Measurements from ENCODE around the gene DGCR8. TPM values are rescaled to one million over a fixed set of nuclear protein-coding genes. Genes with fewer than 3 reads are reported as not detected.

The DGCR8 gene
- total RNA-seq, 1 donor from 2014 or later = 29.1 TPM

GRCh38 chr22:20135806-20136602 is 56.0 kb downstream of the DGCR8 start:
- Histone ChIP-seq H3K9me3 (ENCODE audit: low read depth) (no peaks in the 10 kb centered on the region), H3K27me3 (no peaks in the 10 kb centered on the region), H3K4me2 (no peak overlapping the region), H3K9ac (no peak overlapping the region), H4K20me1 (ENCODE audit: low read depth) (peaks cover 70% of the 10 kb centered on the region), H3K4me3 (no peak overlapping the region), H3K4me1 (peaks cover 8% of the 10 kb centered on the region), H2AFZ (replicated peaks) (no peak overlapping the region), H3K36me3 (no peaks in the 10 kb centered on the region), H3F3A (ENCODE audit: low read depth) (peaks cover 3% of the 10 kb centered on the region), H3K27ac (no peak overlapping the region), H3K79me2 (ENCODE audit: low read depth) (peaks cover 14% of the 10 kb centered on the region)
- DNase-seq (ENCODE audit: low spot score) = no peak
- no peaks in the 10 kb centered on the region for H3K36me3 Mint-ChIP-seq
- no peak overlapping the region for H3K27ac Mint-ChIP-seq
- H3K9me3 Mint-ChIP-seq = no peaks in the 10 kb centered on the region
- peaks cover 2% of the 10 kb centered on the region for H3K27me3 Mint-ChIP-seq (ENCODE audit: insufficient read depth, low read depth)
- no peak overlapping the region for H3K4me3 Mint-ChIP-seq
- no peak for TF ChIP-seq EZH2 (IDR thresholded peaks at IDR 0.05)
- no peak for TF ChIP-seq EZH2phosphoT487 (IDR thresholded peaks at IDR 0.05)
- TF ChIP-seq CTCF (IDR thresholded peaks at IDR 0.05) = no peak
- peaks cover 12% of the 10 kb centered on the region for H3K4me1 Mint-ChIP-seq

GRCh38 chr22:20136603-20136873 is 56.5 kb downstream of the DGCR8 start:
- no peak overlapping the region for H2AFZ ChIP-seq (replicated peaks)
- H4K20me1 ChIP-seq (ENCODE audit: low read depth) = peaks cover 70% of the 10 kb centered on the region
- H3K27me3 Mint-ChIP-seq (ENCODE audit: insufficient read depth, low read depth) = peaks cover 2% of the 10 kb centered on the region
- H3K36me3 ChIP-seq = no peaks in the 10 kb centered on the region
- no peak overlapping the region for H3K9ac ChIP-seq
- H3K4me3 Mint-ChIP-seq = no peak overlapping the region
- H3K27ac Mint-ChIP-seq = no peak overlapping the region
- no peak overlapping the region for H3K27ac ChIP-seq
- no peak overlapping the region for H3K4me2 ChIP-seq
- no peaks in the 10 kb centered on the region for H3K36me3 Mint-ChIP-seq
- H3K27me3 ChIP-seq = no peaks in the 10 kb centered on the region
- H3K79me2 ChIP-seq (ENCODE audit: low read depth) = peaks cover 14% of the 10 kb centered on the region
- no peak overlapping the region for H3K4me3 ChIP-seq
- H3K9me3 Mint-ChIP-seq = no peaks in the 10 kb centered on the region
- peaks cover 8% of the 10 kb centered on the region for H3K4me1 ChIP-seq
- H3K4me1 Mint-ChIP-seq = peaks cover 12% of the 10 kb centered on the region
- no peaks in the 10 kb centered on the region for H3F3A ChIP-seq (ENCODE audit: low read depth)
- TF ChIP-seq EZH2phosphoT487 (IDR thresholded peaks at IDR 0.05) (no peak), EZH2 (IDR thresholded peaks at IDR 0.05) (no peak)
- no peak for DNase-seq (ENCODE audit: low spot score)
- no peaks in the 10 kb centered on the region for H3K9me3 ChIP-seq (ENCODE audit: low read depth)

- Histone ChIP-seq H2AFZ (replicated peaks) (no peak overlapping the region), H3K36me3 (no peaks in the 10 kb centered on the region), H3K9me3 (ENCODE audit: low read depth) (no peaks in the 10 kb centered on the region), H3K27ac (no peak overlapping the region), H3K4me2 (no peak overlapping the region), H3K4me3 (no peak overlapping the region), H3K79me2 (ENCODE audit: low read depth) (peaks cover 13% of the 10 kb centered on the region), H3K27me3 (no peaks in the 10 kb centered on the region), H4K20me1 (ENCODE audit: low read depth) (peaks cover 69% of the 10 kb centered on the region), H3K4me1 (peaks cover 8% of the 10 kb centered on the region), H3K9ac (no peak overlapping the region), H3F3A (ENCODE audit: low read depth) (no peaks in the 10 kb centered on the region)
- Mint-ChIP-seq H3K36me3 (no peaks in the 10 kb centered on the region), H3K4me3 (no peak overlapping the region), H3K27me3 (ENCODE audit: insufficient read depth, low read depth) (peaks cover 2% of the 10 kb centered on the region), H3K27ac (no peak overlapping the region), H3K4me1 (peaks cover 12% of the 10 kb centered on the region), H3K9me3 (no peaks in the 10 kb centered on the region)
- no peak for DNase-seq (ENCODE audit: low spot score)
- no peak for TF ChIP-seq CTCF (IDR thresholded peaks at IDR 0.05)
- no peak for TF ChIP-seq EZH2 (IDR thresholded peaks at IDR 0.05)
- TF ChIP-seq EZH2phosphoT487 (IDR thresholded peaks at IDR 0.05) = no peak
These were observed 57.1 kb downstream of the DGCR8 start for GRCh38 chr22:20137113-20137512.

GRCh38 chr22:20137671-20138416 is 57.8 kb downstream of the DGCR8 start:
- H3K9me3 Mint-ChIP-seq = no peaks in the 10 kb centered on the region

More at GRCh38 chr22:20137671-20138416, 57.8 kb downstream of the DGCR8 start:
- H3K27me3 Mint-ChIP-seq (ENCODE audit: insufficient read depth, low read depth) = peaks cover 2% of the 10 kb centered on the region
- Histone ChIP-seq H3K9ac (no peak overlapping the region), H3K36me3 (no peaks in the 10 kb centered on the region), H3K27ac (no peak overlapping the region), H3K4me1 (peaks cover 1% of the 10 kb centered on the region), H3K4me3 (no peak overlapping the region), H3K79me2 (ENCODE audit: low read depth) (peaks cover 6% of the 10 kb centered on the region), H3F3A (ENCODE audit: low read depth) (no peaks in the 10 kb centered on the region), H3K9me3 (ENCODE audit: low read depth) (no peaks in the 10 kb centered on the region), H3K4me2 (no peak overlapping the region), H3K27me3 (no peaks in the 10 kb centered on the region), H4K20me1 (ENCODE audit: low read depth) (peaks cover 61% of the 10 kb centered on the region), H2AFZ (replicated peaks) (no peak overlapping the region)
- peaks cover 10% of the 10 kb centered on the region for H3K4me1 Mint-ChIP-seq
- DNase-seq (ENCODE audit: low spot score) = no peak
- no peak overlapping the region for H3K4me3 Mint-ChIP-seq
- no peaks in the 10 kb centered on the region for H3K36me3 Mint-ChIP-seq
- TF ChIP-seq EZH2phosphoT487 (IDR thresholded peaks at IDR 0.05) (no peak), EZH2 (IDR thresholded peaks at IDR 0.05) (no peak), CTCF (IDR thresholded peaks at IDR 0.05) (no peak)
- peak overlapping the region; percentile 81 for H3K27ac Mint-ChIP-seq

Data from neural progenitor cell (in vitro differentiated cells).